ENCODE measurements around the gene AK3.
"Not testable (repeated sequence)": the region's sequence is repeated elsewhere in the genome, so short reads cannot be mapped to it uniquely, and the experiment has no call there.

AK3 gene

DNA sequence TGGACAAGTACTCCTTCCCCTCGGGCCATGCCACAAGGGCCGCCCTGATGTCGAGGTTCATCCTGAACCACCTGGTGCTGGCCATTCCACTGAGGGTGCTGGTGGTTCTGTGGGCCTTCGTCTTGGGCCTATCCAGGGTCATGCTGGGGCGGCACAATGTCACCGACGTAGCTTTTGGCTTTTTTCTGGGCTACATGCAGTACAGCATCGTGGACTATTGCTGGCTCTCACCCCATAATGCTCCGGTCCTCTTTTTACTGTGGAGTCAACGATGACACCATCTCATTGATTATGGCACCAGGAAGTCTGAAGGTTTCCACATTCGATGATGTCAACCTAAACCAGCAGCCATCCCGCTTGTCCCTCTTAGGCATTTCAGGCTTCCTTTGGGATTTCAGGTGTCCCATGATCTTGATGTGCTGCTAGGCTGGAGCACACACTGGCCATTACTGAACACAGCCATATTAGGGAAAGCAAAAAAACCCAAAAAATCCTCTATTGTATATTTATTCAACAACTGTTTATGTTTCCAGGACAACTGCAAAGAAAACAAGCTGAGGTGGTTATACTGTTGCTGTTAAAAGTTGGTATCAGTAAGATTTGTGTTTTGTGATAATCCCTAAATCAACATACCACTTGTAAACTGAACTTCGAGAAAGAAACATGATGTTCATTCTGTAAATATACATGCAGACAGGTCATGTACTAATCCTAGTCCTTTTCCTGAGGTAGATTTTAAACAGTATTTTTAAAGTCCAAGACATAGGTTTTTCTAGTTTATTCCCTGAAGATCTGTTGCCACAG lies 77.8 kb downstream of the AK3 start:
- peaks cover 34% of the 10 kb centered on the region for H3K27me3 Mint-ChIP-seq
- H3K9me3 Mint-ChIP-seq = no peaks in the 10 kb centered on the region
- H3K36me3 Mint-ChIP-seq (ENCODE audit: low read depth) = peaks cover 11% of the 10 kb centered on the region
- peak overlapping the region; percentile 78 for H3K4me3 Mint-ChIP-seq
- H3K4me1 Mint-ChIP-seq (ENCODE audit: low read depth) = peaks cover 44% of the 10 kb centered on the region
- intact Hi-C loops (cut with micrococcal nuclease) = loop anchor here (1.0 to 5.0 kb wide), 2 partner anchors 16 to 79 kb away; partner anchors contain the start of genes AK3 and CDC37L1
- H3K27ac Mint-ChIP-seq = peak overlapping the region; percentile 80

DNA sequence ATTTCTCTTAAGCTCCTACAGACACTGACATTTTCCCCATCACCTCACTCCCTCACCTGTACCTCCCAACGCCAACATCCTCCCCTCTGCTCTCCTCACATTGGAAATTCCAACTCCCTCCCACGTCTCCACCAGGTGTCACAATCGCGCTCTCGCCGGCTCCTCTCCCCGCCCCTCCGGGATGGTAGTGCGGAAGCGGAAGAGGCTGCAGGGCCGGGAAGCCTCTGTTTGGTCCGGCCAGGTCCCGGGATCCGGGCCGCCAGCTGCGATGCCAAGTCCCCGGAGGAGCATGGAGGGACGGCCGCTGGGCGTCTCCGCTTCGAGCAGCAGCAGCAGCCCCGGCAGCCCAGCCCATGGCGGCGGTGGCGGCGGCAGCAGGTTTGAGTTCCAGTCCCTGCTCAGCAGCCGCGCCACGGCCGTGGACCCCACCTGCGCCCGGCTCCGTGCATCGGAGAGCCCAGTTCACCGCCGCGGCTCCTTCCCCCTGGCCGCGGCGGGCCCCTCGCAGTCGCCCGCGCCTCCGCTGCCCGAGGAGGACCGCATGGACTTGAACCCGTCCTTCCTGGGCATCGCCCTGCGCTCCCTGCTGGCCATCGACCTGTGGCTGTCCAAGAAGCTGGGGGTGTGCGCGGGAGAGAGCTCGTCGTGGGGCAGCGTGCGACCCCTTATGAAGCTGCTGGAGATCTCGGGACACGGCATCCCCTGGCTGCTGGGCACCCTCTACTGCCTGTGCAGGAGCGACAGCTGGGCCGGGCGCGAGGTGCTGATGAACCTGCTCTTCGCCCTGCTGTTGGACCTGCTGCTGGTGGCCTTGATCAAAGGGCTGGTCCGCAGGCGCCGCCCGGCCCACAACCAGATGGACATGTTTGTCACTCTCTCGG lies 78.7 kb downstream of the AK3 start, which contains the start of gene PLPP6:
Gene PLPP6 (plus strand): TSS at position 187 of the 881 bp plus-strand sequence. CDS start 82 bp downstream, at position 269.
- Mint-ChIP-seq H3K36me3 (ENCODE audit: low read depth) (peaks cover 11% of the 10 kb centered on the region), H3K4me1 (ENCODE audit: low read depth) (peaks cover 44% of the 10 kb centered on the region), H3K27ac (peak within 1 kb of the TSS; percentile 80), H3K4me3 (peak within 1 kb of the TSS; percentile 78), H3K9me3 (no peaks in the 10 kb centered on the region), H3K27me3 (peaks cover 28% of the 10 kb centered on the region)
- intact Hi-C loops (cut with micrococcal nuclease) = loop anchor here (1.0 to 5.0 kb wide), 2 partner anchors 17 to 80 kb away; partner anchors contain the start of genes AK3 and CDC37L1

DNA sequence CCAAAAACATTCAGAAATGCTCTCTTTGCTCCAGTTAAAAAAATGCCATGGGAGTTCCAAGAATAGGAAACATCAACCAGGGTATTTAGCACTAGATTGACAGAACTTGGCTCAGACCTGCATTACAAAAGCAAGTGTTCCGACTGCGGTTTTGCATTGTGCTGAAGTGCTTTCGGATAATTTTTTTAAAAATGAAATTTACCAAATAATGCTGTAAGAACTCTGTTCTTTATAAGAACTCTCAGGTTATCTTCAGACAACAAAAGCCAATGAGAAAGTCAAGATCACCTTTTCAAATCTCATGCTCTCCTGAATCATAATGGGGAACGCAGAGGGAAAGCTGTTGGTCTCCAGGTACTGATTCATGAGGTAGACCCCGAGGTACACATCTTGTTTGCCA lies 79.4 kb downstream of the AK3 start:
- Mint-ChIP-seq H3K4me1 (ENCODE audit: low read depth) (peaks cover 44% of the 10 kb centered on the region), H3K27ac (peak overlapping the region; percentile 80), H3K36me3 (ENCODE audit: low read depth) (peaks cover 11% of the 10 kb centered on the region), H3K27me3 (peaks cover 22% of the 10 kb centered on the region), H3K9me3 (no peaks in the 10 kb centered on the region), H3K4me3 (peak overlapping the region; percentile 78)
- intact Hi-C loops (cut with micrococcal nuclease) = loop anchor here (1.0 to 5.0 kb wide), 2 partner anchors 18 to 81 kb away; partner anchors contain the start of genes AK3 and CDC37L1

DNA sequence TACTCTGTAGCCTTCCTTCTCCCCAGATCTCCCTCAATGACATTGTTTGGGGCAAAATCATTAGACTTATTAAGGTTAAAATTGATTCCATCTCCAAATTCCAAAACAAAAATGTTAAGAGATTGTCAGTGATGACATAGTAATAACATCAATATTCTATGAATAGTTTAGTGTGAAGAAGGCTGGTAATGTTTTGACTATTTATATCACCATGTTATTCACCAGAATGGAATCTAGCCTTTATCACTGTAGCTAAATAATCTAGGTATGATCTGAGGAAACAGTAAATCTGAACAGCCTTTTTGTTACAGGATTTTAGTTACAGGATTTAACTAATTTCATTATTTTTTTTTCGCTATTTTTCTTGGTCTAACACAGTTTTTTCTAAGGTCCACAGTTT lies 79.8 kb downstream of the AK3 start:
- H3K27me3 Mint-ChIP-seq = peaks cover 20% of the 10 kb centered on the region
- intact Hi-C loops (cut with micrococcal nuclease) = loop anchor here (5.0 kb wide), 1 partner anchor 81 kb away; the partner anchor contains the start of gene AK3
- H3K4me1 Mint-ChIP-seq (ENCODE audit: low read depth) = peaks cover 40% of the 10 kb centered on the region
- H3K36me3 Mint-ChIP-seq (ENCODE audit: low read depth) = peaks cover 11% of the 10 kb centered on the region
- H3K4me3 Mint-ChIP-seq = no peak overlapping the region
- no peaks in the 10 kb centered on the region for H3K9me3 Mint-ChIP-seq
- no peak overlapping the region for H3K27ac Mint-ChIP-seq

DNA sequence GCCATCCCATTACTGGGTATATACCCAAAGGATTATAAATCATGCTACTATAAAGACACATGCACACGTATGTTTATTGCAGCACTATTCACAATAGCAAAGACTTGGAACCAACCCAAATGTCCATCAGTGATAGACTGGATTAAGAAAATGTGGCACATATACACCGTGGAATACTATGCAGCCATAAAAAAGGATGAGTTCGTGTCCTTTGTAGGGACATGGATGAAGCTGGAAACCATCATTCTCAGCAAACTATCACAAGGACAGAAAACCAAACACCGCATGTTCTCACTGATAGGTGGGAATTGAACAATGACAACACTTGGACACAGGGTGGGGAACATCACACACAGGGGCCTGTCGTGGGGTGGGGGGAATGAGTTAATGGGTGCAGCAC lies 80.3 kb downstream of the AK3 start:
- H3K4me3 Mint-ChIP-seq, H3K9me3 Mint-ChIP-seq, H3K27ac Mint-ChIP-seq: not testable (repeated sequence)
- intact Hi-C loops (cut with micrococcal nuclease) = loop anchor here (5.0 kb wide), 1 partner anchor 82 kb away; the partner anchor contains the start of gene AK3
- Mint-ChIP-seq H3K27me3 (peaks cover 16% of the 10 kb centered on the region), H3K4me1 (ENCODE audit: low read depth) (peaks cover 35% of the 10 kb centered on the region), H3K36me3 (ENCODE audit: low read depth) (peaks cover 11% of the 10 kb centered on the region)

Measured in dendritic cell treated with granulocyte-macrophage colony-stimulating factor and Interleukin-4, amounts not matched to agents 40 ng/mL and 50 ng/mL, for 4 days (primary cell).